ENCODE data around the gene C1orf35. TPM values are rescaled to one million over a fixed set of nuclear protein-coding genes. Genes with fewer than 3 reads are reported as not detected.
A peak's percentile ranks its signal among the peaks of the same experiment; 100 is the strongest.

C1orf35 gene
- total and polyA plus RNA-seq, 9 of the 15 experiments (the other 6 are each of a cell fraction or from before 2014, with no cell fraction given), result 3.2 to 48.7 (median 12.5) TPM

GRCh38 chr1:228139931-228140723 is 37.0 kb upstream of the C1orf35 start, which contains the start of gene GUK1 (continued):
- TF ChIP-seq, protein P1, sequence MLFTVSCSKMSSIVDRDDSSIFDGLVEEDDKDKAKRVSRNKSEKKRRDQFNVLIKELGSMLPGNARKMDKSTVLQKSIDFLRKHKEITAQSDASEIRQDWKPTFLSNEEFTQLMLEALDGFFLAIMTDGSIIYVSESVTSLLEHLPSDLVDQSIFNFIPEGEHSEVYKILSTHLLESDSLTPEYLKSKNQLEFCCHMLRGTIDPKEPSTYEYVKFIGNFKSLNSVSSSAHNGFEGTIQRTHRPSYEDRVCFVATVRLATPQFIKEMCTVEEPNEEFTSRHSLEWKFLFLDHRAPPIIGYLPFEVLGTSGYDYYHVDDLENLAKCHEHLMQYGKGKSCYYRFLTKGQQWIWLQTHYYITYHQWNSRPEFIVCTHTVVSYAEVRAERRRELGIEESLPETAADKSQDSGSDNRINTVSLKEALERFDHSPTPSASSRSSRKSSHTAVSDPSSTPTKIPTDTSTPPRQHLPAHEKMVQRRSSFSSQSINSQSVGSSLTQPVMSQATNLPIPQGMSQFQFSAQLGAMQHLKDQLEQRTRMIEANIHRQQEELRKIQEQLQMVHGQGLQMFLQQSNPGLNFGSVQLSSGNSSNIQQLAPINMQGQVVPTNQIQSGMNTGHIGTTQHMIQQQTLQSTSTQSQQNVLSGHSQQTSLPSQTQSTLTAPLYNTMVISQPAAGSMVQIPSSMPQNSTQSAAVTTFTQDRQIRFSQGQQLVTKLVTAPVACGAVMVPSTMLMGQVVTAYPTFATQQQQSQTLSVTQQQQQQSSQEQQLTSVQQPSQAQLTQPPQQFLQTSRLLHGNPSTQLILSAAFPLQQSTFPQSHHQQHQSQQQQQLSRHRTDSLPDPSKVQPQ (CRISPR knock-in tag; IDR thresholded peaks at IDR 0.05; ENCODE audit: borderline replicate concordance), result no peak
- peak; percentile 96 for TF ChIP-seq EGR1 (conservative IDR thresholded peaks at IDR 0.05)
- no peak for TF ChIP-seq SMARCC2 (IDR thresholded peaks at IDR 0.05; ENCODE audit: low read depth)
- TF ChIP-seq KLF6 (CRISPR knock-in tag; IDR thresholded peaks at IDR 0.05; ENCODE audit: borderline replicate concordance), result no peak
- TF ChIP-seq SAP30 (IDR thresholded peaks at IDR 0.05; ENCODE audit: borderline replicate concordance, insufficient read depth, low read depth, low read length, poor library complexity, severe bottlenecking), result peak; percentile 95
- no peak for TF ChIP-seq ZNF695 (CRISPR knock-in tag; IDR thresholded peaks at IDR 0.05)
- TF ChIP-seq ELF2 (CRISPR knock-in tag; IDR thresholded peaks at IDR 0.05), result peak; percentile 89
- no peak for TF ChIP-seq ZFP91 (CRISPR knock-in tag; IDR thresholded peaks at IDR 0.05)
- TF ChIP-seq FUS (optimal IDR thresholded peaks at IDR 0.05; ENCODE audit: low read depth, low read length), result peak; percentile 76
- no peak for TF ChIP-seq ZNF699 (CRISPR knock-in tag; IDR thresholded peaks at IDR 0.05; ENCODE audit: insufficient replicate concordance)
- no peak for TF ChIP-seq OTX1 (CRISPR knock-in tag; IDR thresholded peaks at IDR 0.05)
- TF ChIP-seq ZNF764 (CRISPR knock-in tag; IDR thresholded peaks at IDR 0.05; ENCODE audit: low read depth), result no peak
- TF ChIP-seq, protein P2, sequence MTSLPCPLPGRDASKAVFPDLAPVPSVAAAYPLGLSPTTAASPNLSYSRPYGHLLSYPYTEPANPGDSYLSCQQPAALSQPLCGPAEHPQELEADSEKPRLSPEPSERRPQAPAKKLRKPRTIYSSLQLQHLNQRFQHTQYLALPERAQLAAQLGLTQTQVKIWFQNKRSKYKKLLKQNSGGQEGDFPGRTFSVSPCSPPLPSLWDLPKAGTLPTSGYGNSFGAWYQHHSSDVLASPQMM (CRISPR knock-in tag; IDR thresholded peaks at IDR 0.05), result no peak
- TF ChIP-seq ZNF644 (tag; IDR thresholded peaks at IDR 0.05; ENCODE audit: low read depth), result no peak
- TF ChIP-seq, protein P3, sequence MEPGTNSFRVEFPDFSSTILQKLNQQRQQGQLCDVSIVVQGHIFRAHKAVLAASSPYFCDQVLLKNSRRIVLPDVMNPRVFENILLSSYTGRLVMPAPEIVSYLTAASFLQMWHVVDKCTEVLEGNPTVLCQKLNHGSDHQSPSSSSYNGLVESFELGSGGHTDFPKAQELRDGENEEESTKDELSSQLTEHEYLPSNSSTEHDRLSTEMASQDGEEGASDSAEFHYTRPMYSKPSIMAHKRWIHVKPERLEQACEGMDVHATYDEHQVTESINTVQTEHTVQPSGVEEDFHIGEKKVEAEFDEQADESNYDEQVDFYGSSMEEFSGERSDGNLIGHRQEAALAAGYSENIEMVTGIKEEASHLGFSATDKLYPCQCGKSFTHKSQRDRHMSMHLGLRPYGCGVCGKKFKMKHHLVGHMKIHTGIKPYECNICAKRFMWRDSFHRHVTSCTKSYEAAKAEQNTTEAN (CRISPR knock-in tag; IDR thresholded peaks at IDR 0.05), result peak; percentile 54; the same call in 1 of the 2 replicates
- peak; percentile 71; the same call in 1 of the 2 replicates for TF ChIP-seq TGIF2 (CRISPR knock-in tag; IDR thresholded peaks at IDR 0.05)
- TF ChIP-seq ZNF347 (CRISPR knock-in tag; IDR thresholded peaks at IDR 0.05; ENCODE audit: low read depth), result no peak
- peak; percentile 88 for TF ChIP-seq NFIC (IDR thresholded peaks at IDR 0.05)
- peak in 1 of 2 experiments; percentile 93; a peak in 2 of 4 replicates for TF ChIP-seq HDAC1 (IDR thresholded peaks at IDR 0.05)
- TF ChIP-seq MTA1 (IDR thresholded peaks at IDR 0.05; ENCODE audit: borderline replicate concordance), result peak; percentile 98
- TF ChIP-seq HCFC1 (IDR thresholded peaks at IDR 0.05; ENCODE audit: low read depth, low read length), result peak; percentile 79
- TF ChIP-seq ARID1B (IDR thresholded peaks at IDR 0.05), result peak; percentile 42; the same call in 1 of the 2 replicates
- TF ChIP-seq U2AF2 (optimal IDR thresholded peaks at IDR 0.05; ENCODE audit: low read depth, low read length), result no peak
